ENCODE measurements around the gene GABARAPL2.
"Not testable (repeated sequence)": the region's sequence is repeated elsewhere in the genome, so short reads cannot be mapped to it uniquely, and the experiment has no call there.

Gene GABARAPL2

GRCh38 chr16:75579281-75579834, 13.2 kb downstream of the GABARAPL2 start:
- no peak for DNase-seq (ENCODE audit: extremely low spot score)
- no peak for TF ChIP-seq ZNF384 (IDR thresholded peaks at IDR 0.05)
- TF ChIP-seq SUZ12 (IDR thresholded peaks at IDR 0.05) = no peak
- TF ChIP-seq CTBP1 (IDR thresholded peaks at IDR 0.05; ENCODE audit: borderline replicate concordance) = no peak
- no peak for TF ChIP-seq HDGF (IDR thresholded peaks at IDR 0.05; ENCODE audit: borderline replicate concordance)
- TF ChIP-seq ARNT (IDR thresholded peaks at IDR 0.05) = no peak
- no peak for TF ChIP-seq FOXK2 (IDR thresholded peaks at IDR 0.05)
- TF ChIP-seq TARDBP (IDR thresholded peaks at IDR 0.05) = no peak
- no peak for TF ChIP-seq FOXA1 (IDR thresholded peaks at IDR 0.05)
- TF ChIP-seq L3MBTL2 (conservative IDR thresholded peaks at IDR 0.05) = no peak
- no peak for TF ChIP-seq ELF4 (IDR thresholded peaks at IDR 0.05)
- TF ChIP-seq LEF1 (IDR thresholded peaks at IDR 0.05; ENCODE audit: borderline replicate concordance) = no peak
- POLR2A ChIA-PET = no interaction called here
- CTCF ChIA-PET = no interaction called here

- CTCF ChIA-PET = no interaction called here
- no peak for TF ChIP-seq FOXM1 (IDR thresholded peaks at IDR 0.05; ENCODE audit: borderline replicate concordance)
- no peak for TF ChIP-seq PKNOX1 (IDR thresholded peaks at IDR 0.05)
- TF ChIP-seq ZNF384 (IDR thresholded peaks at IDR 0.05) = no peak
- no peak for TF ChIP-seq ELF4 (IDR thresholded peaks at IDR 0.05)
- TF ChIP-seq TARDBP (IDR thresholded peaks at IDR 0.05) = no peak
- no peak for TF ChIP-seq CTBP1 (IDR thresholded peaks at IDR 0.05; ENCODE audit: borderline replicate concordance)
- TF ChIP-seq FOXK2 (IDR thresholded peaks at IDR 0.05) = no peak
- no peak for TF ChIP-seq L3MBTL2 (conservative IDR thresholded peaks at IDR 0.05)
- no peak for TF ChIP-seq HDGF (IDR thresholded peaks at IDR 0.05; ENCODE audit: borderline replicate concordance)
- TF ChIP-seq SP1 (IDR thresholded peaks at IDR 0.05) = no peak
- no peak for TF ChIP-seq LEF1 (IDR thresholded peaks at IDR 0.05; ENCODE audit: borderline replicate concordance)
- no peak for TF ChIP-seq ARNT (IDR thresholded peaks at IDR 0.05)
- DNase-seq (ENCODE audit: extremely low spot score) = no peak
- POLR2A ChIA-PET = no interaction called here
Observed at GRCh38 chr16:75584108-75584507, 17.9 kb downstream of the GABARAPL2 start.

- no peak for TF ChIP-seq ARNT (IDR thresholded peaks at IDR 0.05)
- no peak for TF ChIP-seq PKNOX1 (IDR thresholded peaks at IDR 0.05)
- TF ChIP-seq FOXA1 (IDR thresholded peaks at IDR 0.05) = no peak
- TF ChIP-seq L3MBTL2 (conservative IDR thresholded peaks at IDR 0.05) = no peak
- TF ChIP-seq FOXK2 (IDR thresholded peaks at IDR 0.05) = no peak
- TF ChIP-seq CTBP1 (IDR thresholded peaks at IDR 0.05; ENCODE audit: borderline replicate concordance) = no peak
- no peak for TF ChIP-seq SUZ12 (IDR thresholded peaks at IDR 0.05)
- no peak for TF ChIP-seq FOXM1 (IDR thresholded peaks at IDR 0.05; ENCODE audit: borderline replicate concordance)
- no peak for TF ChIP-seq LEF1 (IDR thresholded peaks at IDR 0.05; ENCODE audit: borderline replicate concordance)
- no peak for TF ChIP-seq BHLHE40 (IDR thresholded peaks at IDR 0.05; ENCODE audit: borderline replicate concordance)
- no peak for TF ChIP-seq HDGF (IDR thresholded peaks at IDR 0.05; ENCODE audit: borderline replicate concordance)
- POLR2A ChIA-PET = interaction anchor here (0.8 kb wide), 1 partner anchor 59 kb away, joined by 3 read pairs; the partner anchor contains the start of genes KARS1 and TERF2IP
- DNase-seq (ENCODE audit: extremely low spot score) = no peak
- CTCF ChIA-PET = no interaction called here
Observed at GRCh38 chr16:75588716-75589115, 22.5 kb downstream of the GABARAPL2 start.

- POLR2A ChIA-PET = interaction anchor here (0.8 kb wide), 1 partner anchor 58 kb away, joined by 3 read pairs; the partner anchor contains the start of genes KARS1 and TERF2IP
- DNase-seq (ENCODE audit: extremely low spot score) = no peak
- CTCF ChIA-PET = no interaction called here
- TF ChIP-seq FOXA1 (IDR thresholded peaks at IDR 0.05) = no peak
Observed at GRCh38 chr16:75589306-75589705, 23.1 kb downstream of the GABARAPL2 start.

GRCh38 chr16:75590920-75591843, 25.0 kb downstream of the GABARAPL2 start:
- DNase-seq (ENCODE audit: extremely low spot score) = peak; percentile 34
- POLR2A ChIA-PET = interaction anchor here (0.8 to 1.4 kb wide), 4 partner anchors 26 to 57 kb away, joined by 3 to 5 read pairs (median 4); partner anchors contain the start of genes ADAT1, KARS1, TERF2IP and TMEM231
- TF ChIP-seq HDGF (IDR thresholded peaks at IDR 0.05; ENCODE audit: borderline replicate concordance) = no peak
- no peak for TF ChIP-seq NFRKB (IDR thresholded peaks at IDR 0.05)
- TF ChIP-seq FOXM1 (IDR thresholded peaks at IDR 0.05; ENCODE audit: borderline replicate concordance) = no peak
- TF ChIP-seq TARDBP (IDR thresholded peaks at IDR 0.05) = no peak
- no peak for TF ChIP-seq PKNOX1 (IDR thresholded peaks at IDR 0.05)
- no peak for TF ChIP-seq LEF1 (IDR thresholded peaks at IDR 0.05; ENCODE audit: borderline replicate concordance)
- TF ChIP-seq CTBP1 (IDR thresholded peaks at IDR 0.05; ENCODE audit: borderline replicate concordance) = no peak
- CTCF ChIA-PET = interaction anchor here (0.9 kb wide), 2 partner anchors 14 to 27 kb away, joined by 3 read pairs; no protein-coding TSS in a partner anchor

- CTCF ChIA-PET; DNase-seq (ENCODE audit: extremely low spot score): not testable (repeated sequence)
- POLR2A ChIA-PET = interaction anchor here (1.4 kb wide), 1 partner anchor 36 kb away, joined by 4 read pairs; the partner anchor contains the start of gene TMEM231
Observed at GRCh38 chr16:75591927-75592326, 25.7 kb downstream of the GABARAPL2 start.

All from HEK293T (cell line).